Activated naive CD8-positive, alpha-beta T cell treated with anti-CD3 and anti-CD28 coated beads, Interleukin-2, amount 10 ng/mL, durations not matched to agents 7 days and 5 days (primary cell): Measurements from ENCODE around the gene POC1A. TPM values are rescaled to one million over a fixed set of nuclear protein-coding genes. Genes with fewer than 3 reads are reported as not detected.
"Not testable (repeated sequence)": the region's sequence is repeated elsewhere in the genome, so short reads cannot be mapped to it uniquely, and the experiment has no call there.

Source experiments
- ATAC-seq: fragments of 150-1000 bp; cut with Tn5 transposase; one replicate; pipeline ENCODE4 v1.10.0; 2021; ENCODE audit warnings: low read depth, moderate library complexity
- POLR2A ChIA-PET: fragments of 350-600 bp; sonication (Branson Sonifier 250); formaldehyde crosslinking; loops from one replicate; lab custom pipeline; 2021; ENCODE audit warnings: antibody characterized with exemption; lab: Charles Lee
- DNase-seq: peaks from one replicate; pipeline ENCODE4 v3.0.0; 2021
- H3K27ac Mint-ChIP-seq: one replicate; pipeline ENCODE4 v1.8.0; 2022; ENCODE audit warnings: mild to moderate bottlenecking, mixed read lengths
- H3K27me3 Mint-ChIP-seq: one replicate; pipeline ENCODE4 v1.8.0; 2022; ENCODE audit warnings: mild to moderate bottlenecking, moderate library complexity, mixed read lengths
- H3K36me3 Mint-ChIP-seq: one replicate; pipeline ENCODE4 v1.8.0; 2021; ENCODE audit warnings: mild to moderate bottlenecking, mixed read lengths
- H3K4me1 Mint-ChIP-seq: one replicate; pipeline ENCODE4 v1.8.0; 2021; ENCODE audit warnings: mixed read lengths
- H3K4me3 Mint-ChIP-seq: one replicate; pipeline ENCODE4 v1.8.0; 2022; ENCODE audit warnings: mild to moderate bottlenecking, moderate library complexity, mixed read lengths
- H3K9me3 Mint-ChIP-seq: one replicate; pipeline ENCODE4 v1.8.0; 2021; ENCODE audit warnings: mixed read lengths
- total RNA-seq, 2 experiments: library from RNA; stranded (reverse); gene quantifications; one replicate each; pipeline ENCODE4 v1.2.3, GENCODE V29; 2021

The POC1A gene
- total RNA-seq, 2 experiments from 2014 or later, result 20.8 to 22.4 TPM

DNA sequence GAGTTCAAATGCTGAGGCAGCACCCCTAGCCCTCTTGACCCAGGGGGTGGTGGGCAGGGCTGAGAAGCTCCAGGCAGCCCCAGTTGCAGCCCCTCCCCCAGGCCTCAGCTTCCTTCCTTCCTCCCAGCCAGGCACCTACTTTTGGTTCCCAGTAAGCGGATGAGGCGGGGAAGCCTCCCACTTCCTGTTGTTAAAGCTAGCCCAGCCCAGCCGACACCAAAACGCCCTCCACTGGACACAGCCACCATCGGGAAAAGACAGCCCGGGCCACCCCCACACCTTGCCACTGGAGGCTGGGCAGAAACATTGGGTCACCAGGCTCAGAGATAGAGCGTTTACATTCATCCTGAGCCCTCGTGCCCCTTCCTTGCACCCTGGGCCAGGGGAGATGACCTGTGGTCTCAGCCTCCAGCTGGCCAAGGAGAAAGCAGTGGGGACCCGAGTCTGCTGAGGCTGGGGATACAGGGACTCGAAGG, 101.4 kb downstream of the POC1A start:
- peaks cover 16% of the 10 kb centered on the region for H3K36me3 Mint-ChIP-seq
- no peaks in the 10 kb centered on the region for H3K27me3 Mint-ChIP-seq
- H3K4me3 Mint-ChIP-seq, result peak overlapping the region; percentile 86
- no peak for ATAC-seq
- no peaks in the 10 kb centered on the region for H3K9me3 Mint-ChIP-seq
- peak overlapping the region; percentile 82 for H3K27ac Mint-ChIP-seq
- DNase-seq, result no peak
- POLR2A ChIA-PET, result interaction anchor here (0.7 to 1.6 kb wide), 8 partner anchors 9 to 110 kb away, joined by 3 to 6 read pairs (median 3); partner anchors contain the start of genes POC1A and RPL29
- H3K4me1 Mint-ChIP-seq, result peaks cover 38% of the 10 kb centered on the region

GRCh38 chr3:52051444-52051843, 102.8 kb downstream of the POC1A start:
- H3K36me3 Mint-ChIP-seq, result peaks cover 16% of the 10 kb centered on the region
- H3K27me3 Mint-ChIP-seq, result no peaks in the 10 kb centered on the region
- ATAC-seq (no peak), DNase-seq (no peak)
- H3K4me3 Mint-ChIP-seq, result peak overlapping the region; percentile 86
- H3K27ac Mint-ChIP-seq, result peak overlapping the region; percentile 82
- no peaks in the 10 kb centered on the region for H3K9me3 Mint-ChIP-seq
- peaks cover 35% of the 10 kb centered on the region for H3K4me1 Mint-ChIP-seq
- POLR2A ChIA-PET, result no interaction called here

DNA sequence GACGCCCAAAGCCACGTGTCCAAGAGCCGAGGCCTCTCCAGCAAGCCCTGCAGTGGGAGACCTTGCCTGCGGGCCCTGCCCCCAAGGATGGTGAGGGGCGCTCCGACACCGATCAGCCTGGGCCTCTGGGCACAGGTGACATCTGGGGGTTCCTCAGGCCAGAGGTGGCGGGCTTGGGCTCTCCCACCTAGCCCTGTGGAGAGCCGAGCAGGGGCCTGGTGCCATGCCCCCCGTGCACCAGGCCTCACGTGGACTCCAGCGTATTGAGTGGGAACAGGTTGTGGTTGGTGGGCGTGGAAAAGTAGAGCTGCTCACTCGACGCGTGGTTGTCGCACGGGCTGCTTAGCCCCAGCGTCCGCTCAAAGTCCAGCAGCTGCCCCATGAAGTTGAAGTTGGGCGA, 103.7 kb downstream of the POC1A start:
- peak overlapping the region; percentile 63 for H3K27ac Mint-ChIP-seq
- H3K36me3 Mint-ChIP-seq, result peaks cover 16% of the 10 kb centered on the region
- H3K4me3 Mint-ChIP-seq, result no peak overlapping the region
- ATAC-seq (no peak), DNase-seq (no peak)
- H3K27me3 Mint-ChIP-seq, result no peaks in the 10 kb centered on the region
- H3K4me1 Mint-ChIP-seq, result peaks cover 35% of the 10 kb centered on the region
- POLR2A ChIA-PET, result no interaction called here
- H3K9me3 Mint-ChIP-seq, result no peaks in the 10 kb centered on the region

- peak overlapping the region; percentile 70 for H3K27ac Mint-ChIP-seq
- DNase-seq (no peak), ATAC-seq (no peak)
- peaks cover 16% of the 10 kb centered on the region for H3K36me3 Mint-ChIP-seq
- POLR2A ChIA-PET, result no interaction called here
- H3K4me1 Mint-ChIP-seq, result peaks cover 34% of the 10 kb centered on the region
- H3K9me3 Mint-ChIP-seq, result no peaks in the 10 kb centered on the region
- H3K27me3 Mint-ChIP-seq, result no peaks in the 10 kb centered on the region
- no peak overlapping the region for H3K4me3 Mint-ChIP-seq
Observed at GRCh38 chr3:52049503-52049902, 104.7 kb downstream of the POC1A start.

GRCh38 chr3:52047295-52047960, 106.8 kb downstream of the POC1A start:
- H3K9me3 Mint-ChIP-seq, result no peaks in the 10 kb centered on the region
- no peak overlapping the region for H3K27ac Mint-ChIP-seq
- H3K4me3 Mint-ChIP-seq, result no peak overlapping the region
- DNase-seq (no peak), ATAC-seq (no peak)
- POLR2A ChIA-PET, result no interaction called here
- H3K27me3 Mint-ChIP-seq, result no peaks in the 10 kb centered on the region
- peaks cover 16% of the 10 kb centered on the region for H3K4me1 Mint-ChIP-seq
- H3K36me3 Mint-ChIP-seq, result peaks cover 16% of the 10 kb centered on the region

DNA sequence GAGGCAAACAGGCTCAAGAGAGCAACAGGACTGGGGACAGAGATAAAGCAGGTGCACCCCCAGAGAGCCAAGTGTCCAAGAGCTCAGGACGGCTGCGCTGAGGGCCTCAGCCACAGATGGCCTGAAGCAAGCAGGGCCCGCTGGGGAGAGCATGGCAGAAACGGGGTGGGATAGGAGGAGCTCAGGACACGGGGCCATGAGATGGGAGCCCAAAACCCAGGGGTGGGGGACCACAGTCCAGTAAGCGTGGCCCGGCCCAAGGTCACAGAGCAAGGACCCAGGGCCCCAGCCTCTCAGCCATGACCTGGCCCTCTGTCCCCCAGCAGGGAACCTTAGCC, 107.4 kb downstream of the POC1A start:
- Mint-ChIP-seq H3K4me1 (peaks cover 11% of the 10 kb centered on the region), H3K36me3 (peaks cover 12% of the 10 kb centered on the region)
- POLR2A ChIA-PET, result no interaction called here

DNA sequence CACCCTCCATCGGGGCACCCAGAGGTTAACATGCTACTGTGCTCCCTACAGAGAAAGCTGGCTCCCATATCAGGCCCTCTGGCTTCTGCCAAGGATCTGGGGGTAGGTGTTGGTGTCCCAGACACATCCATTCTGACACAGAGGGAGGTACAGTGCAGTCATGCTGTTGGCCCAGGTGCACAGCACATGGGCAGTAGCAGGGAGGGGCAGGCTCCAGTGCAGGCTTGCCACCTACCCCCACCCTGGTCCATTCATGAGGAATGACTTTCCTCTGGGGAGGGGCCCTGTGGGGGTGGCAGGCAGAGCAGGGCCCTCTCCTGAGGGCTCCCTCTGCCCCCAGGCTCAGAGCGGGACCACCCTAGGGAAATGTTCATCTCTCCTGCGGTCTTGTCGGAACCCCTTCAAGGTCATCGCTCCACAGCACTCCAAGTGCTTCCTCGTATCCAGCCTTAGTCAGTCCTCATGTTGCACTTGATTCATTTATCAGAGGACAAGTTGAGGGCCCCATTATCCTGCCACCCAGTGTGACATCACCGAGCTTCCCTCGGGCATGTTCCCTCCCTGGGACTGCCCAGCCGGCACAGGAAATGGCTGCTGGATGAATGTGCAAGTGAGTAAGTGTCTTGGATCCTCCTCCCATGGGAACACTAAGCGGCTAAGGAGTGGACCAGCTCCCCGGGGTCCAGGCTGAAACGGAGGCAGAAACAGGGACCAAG, 107.9 kb downstream of the POC1A start:
- no peak for ATAC-seq
- H3K36me3 Mint-ChIP-seq, result peaks cover 9% of the 10 kb centered on the region
- POLR2A ChIA-PET, result no interaction called here
- no peak overlapping the region for H3K4me3 Mint-ChIP-seq
- H3K9me3 Mint-ChIP-seq, result no peaks in the 10 kb centered on the region
- no peaks in the 10 kb centered on the region for H3K27me3 Mint-ChIP-seq
- H3K4me1 Mint-ChIP-seq, result peaks cover 9% of the 10 kb centered on the region
- no peak for DNase-seq
- H3K27ac Mint-ChIP-seq, result no peak overlapping the region

More for the DNA sequence above, 107.4 kb downstream of the POC1A start:
- no peak for ATAC-seq
- DNase-seq, result no peak
- Mint-ChIP-seq H3K27me3 (no peaks in the 10 kb centered on the region), H3K9me3 (no peaks in the 10 kb centered on the region), H3K4me3 (no peak overlapping the region), H3K27ac (no peak overlapping the region)

DNA sequence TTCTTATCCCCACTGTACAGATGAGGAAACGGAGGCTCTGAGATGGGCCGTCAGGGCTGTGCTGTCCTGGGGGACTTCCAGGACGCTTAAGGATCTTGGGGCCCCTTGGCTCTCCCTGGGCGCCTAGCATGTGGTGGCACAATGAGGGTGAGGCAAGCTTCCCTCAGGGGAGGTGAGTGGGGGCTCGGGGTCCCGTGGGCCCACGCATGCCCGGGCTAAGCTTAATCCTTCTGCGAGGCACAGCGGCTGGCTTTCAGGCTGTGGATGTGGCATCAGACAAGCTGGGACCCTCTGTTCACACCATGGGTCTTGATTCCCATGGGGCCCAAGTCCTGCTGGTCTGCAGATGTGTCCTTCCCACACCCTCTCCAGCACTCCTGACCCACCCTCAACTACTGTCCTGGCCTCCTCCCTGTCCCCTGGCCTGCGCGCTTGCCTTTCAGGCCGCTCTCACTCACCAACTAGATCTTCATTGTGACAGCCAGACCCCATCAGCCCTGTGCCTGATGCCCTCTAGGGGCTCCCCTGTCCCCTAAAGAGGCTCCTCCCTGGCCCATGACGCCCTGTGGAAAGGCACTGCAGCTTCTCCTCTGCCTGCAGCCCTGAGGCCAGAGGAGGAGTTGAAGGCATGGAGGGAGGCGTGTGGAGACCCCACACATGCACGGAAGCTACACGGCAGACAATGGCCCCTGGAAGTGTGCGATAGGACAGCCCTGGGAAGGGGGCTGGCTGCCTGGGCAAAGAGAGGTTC, 109.2 kb downstream of the POC1A start:
- Mint-ChIP-seq H3K9me3 (no peaks in the 10 kb centered on the region), H3K4me1 (peaks cover 8% of the 10 kb centered on the region)
- POLR2A ChIA-PET, result no interaction called here

DNA sequence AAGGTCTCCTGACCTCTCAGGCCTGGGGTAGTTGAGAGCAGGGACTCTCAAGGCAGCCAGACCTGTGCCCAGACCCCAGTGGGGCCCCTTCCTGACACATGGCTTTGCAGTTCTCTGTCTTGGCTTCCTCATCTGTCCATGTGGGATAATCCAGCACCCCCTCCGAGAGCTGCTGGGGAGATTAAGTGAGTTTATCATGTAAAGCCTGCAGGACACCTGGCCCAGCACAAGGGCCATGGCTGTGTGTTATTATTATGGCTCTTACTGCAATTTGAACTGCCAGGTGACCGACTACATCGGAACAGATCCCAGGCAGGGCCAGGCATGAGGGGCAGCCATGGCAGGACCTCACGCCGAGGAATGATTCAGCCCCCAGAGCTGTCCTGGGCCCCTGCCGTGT, 110.5 kb downstream of the POC1A start:
- ATAC-seq, result no peak
- POLR2A ChIA-PET, result interaction anchor here (1.3 kb wide), 1 partner anchor 10 kb away, joined by 3 read pairs; no protein-coding TSS in a partner anchor
- H3K36me3 Mint-ChIP-seq, result no peaks in the 10 kb centered on the region
- peaks cover 4% of the 10 kb centered on the region for H3K4me1 Mint-ChIP-seq
- no peaks in the 10 kb centered on the region for H3K9me3 Mint-ChIP-seq
- H3K4me3 Mint-ChIP-seq, result no peak overlapping the region
- no peak for DNase-seq
- H3K27me3 Mint-ChIP-seq, result no peaks in the 10 kb centered on the region
- no peak overlapping the region for H3K27ac Mint-ChIP-seq

More for the DNA sequence above, 109.2 kb downstream of the POC1A start:
- H3K4me3 Mint-ChIP-seq, result no peak overlapping the region
- no peaks in the 10 kb centered on the region for H3K27me3 Mint-ChIP-seq
- DNase-seq, result no peak
- peaks cover 6% of the 10 kb centered on the region for H3K36me3 Mint-ChIP-seq
- no peak for ATAC-seq
- no peak overlapping the region for H3K27ac Mint-ChIP-seq

GRCh38 chr3:52043039-52043438, 111.2 kb downstream of the POC1A start:
- H3K27me3 Mint-ChIP-seq, H3K36me3 Mint-ChIP-seq, H3K4me1 Mint-ChIP-seq, DNase-seq, H3K9me3 Mint-ChIP-seq, H3K27ac Mint-ChIP-seq, H3K4me3 Mint-ChIP-seq, ATAC-seq: not testable (repeated sequence)
- POLR2A ChIA-PET, result interaction anchor here (1.3 kb wide), 1 partner anchor 10 kb away, joined by 3 read pairs; no protein-coding TSS in a partner anchor

DNA sequence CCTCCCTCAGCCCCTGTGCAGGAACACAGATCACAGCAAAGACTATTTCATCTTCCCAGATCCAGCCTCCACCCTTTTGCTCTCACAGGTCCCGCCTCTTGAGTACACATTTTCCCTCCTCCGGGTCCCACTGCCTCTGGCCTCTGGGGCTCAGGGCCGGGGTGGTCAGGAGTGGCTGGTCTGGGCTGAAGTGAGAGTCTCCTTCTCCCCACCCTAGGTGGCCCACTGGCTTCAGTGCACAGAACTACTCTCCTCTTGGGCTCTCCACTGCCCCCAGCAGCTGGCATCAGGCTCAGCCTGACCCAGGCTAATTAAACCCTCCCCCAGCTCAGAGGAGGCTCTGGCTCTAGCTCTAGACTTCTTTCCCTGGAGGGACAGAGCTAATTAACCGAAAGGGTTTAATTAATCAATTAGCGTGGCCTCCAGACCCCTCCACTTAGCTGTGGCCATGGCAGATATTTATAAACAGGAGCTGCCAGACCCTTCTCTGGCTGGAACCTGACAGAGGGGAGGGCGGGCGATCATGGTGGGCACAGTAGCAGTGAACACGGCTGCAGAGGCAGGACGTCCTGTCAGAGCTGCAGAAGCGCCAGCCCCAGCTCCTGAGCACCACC, 113.0 kb downstream of the POC1A start:
- Mint-ChIP-seq H3K27ac (no peak overlapping the region), H3K36me3 (no peaks in the 10 kb centered on the region), H3K4me1 (peaks cover 4% of the 10 kb centered on the region), H3K4me3 (no peak overlapping the region), H3K9me3 (no peaks in the 10 kb centered on the region), H3K27me3 (no peaks in the 10 kb centered on the region)
- ATAC-seq (peak; percentile 25), DNase-seq (no peak)
- POLR2A ChIA-PET, result interaction anchor here (1.0 kb wide), 1 partner anchor 12 kb away, joined by 3 read pairs; no protein-coding TSS in a partner anchor

DNA sequence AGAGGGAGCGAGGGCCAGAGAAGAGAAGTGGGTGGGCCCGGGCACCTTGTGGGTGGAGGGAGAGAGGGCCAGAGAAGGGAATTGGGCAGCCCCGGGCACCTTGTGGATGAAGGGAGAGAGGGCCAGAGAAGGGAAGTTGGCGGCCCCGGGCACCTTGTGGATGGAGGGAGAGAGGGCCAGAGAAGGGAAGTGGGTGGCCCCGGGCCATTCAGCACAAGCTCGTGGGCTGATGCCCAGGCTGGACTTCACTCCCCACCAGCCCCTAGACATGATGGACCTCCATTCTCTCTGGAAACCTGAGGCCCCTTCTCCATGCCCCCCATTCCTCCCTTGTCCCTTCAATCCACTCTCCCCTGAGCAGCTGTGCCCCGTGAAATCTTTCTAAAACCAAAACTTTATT, 113.6 kb downstream of the POC1A start:
- Mint-ChIP-seq H3K27me3 (no peaks in the 10 kb centered on the region), H3K36me3 (no peaks in the 10 kb centered on the region), H3K4me1 (peaks cover 4% of the 10 kb centered on the region), H3K4me3 (no peak overlapping the region), H3K9me3 (no peaks in the 10 kb centered on the region), H3K27ac (no peak overlapping the region)
- no peak for DNase-seq
- POLR2A ChIA-PET, result interaction anchor here (1.0 kb wide), 1 partner anchor 13 kb away, joined by 3 read pairs; no protein-coding TSS in a partner anchor
- ATAC-seq, result no peak

GRCh38 chr3:52039846-52040245, 114.4 kb downstream of the POC1A start:
- POLR2A ChIA-PET, result no interaction called here
- Mint-ChIP-seq H3K27ac (no peak overlapping the region), H3K9me3 (no peaks in the 10 kb centered on the region), H3K36me3 (no peaks in the 10 kb centered on the region), H3K4me1 (peaks cover 2% of the 10 kb centered on the region), H3K27me3 (no peaks in the 10 kb centered on the region), H3K4me3 (no peak overlapping the region)
- DNase-seq, result no peak
- ATAC-seq, result no peak
